ENCODE data around the gene CALY.
"Not testable (repeated sequence)": the region's sequence is repeated elsewhere in the genome, so short reads cannot be mapped to it uniquely, and the experiment has no call there.

CALY gene

GRCh38 chr10:133336577-133337369 is at the start of gene CALY:
CALY (minus strand) TSS chr10:133336896; CDS start chr10:133328989, 7,907 bp downstream.
- intact Hi-C loops (cut with DNase I) = no loop called here
- DNase-seq = peak; percentile 59 to 99 (median 92)

GRCh38 chr10:133385214-133385613 is 48.5 kb upstream of the CALY start:
- intact Hi-C loops (cut with DNase I) = no loop called here
- DNase-seq = peak in 3 of 10 donors; percentile 39 to 65 (median 52)

GRCh38 chr10:133384071-133384470 is 47.4 kb upstream of the CALY start:
- intact Hi-C loops (cut with DNase I) = no loop called here

GRCh38 chr10:133383551-133383950 is 46.9 kb upstream of the CALY start:
- peak in 1 of 10 donors; percentile 45 for DNase-seq
- intact Hi-C loops (cut with DNase I) = no loop called here

More at GRCh38 chr10:133384071-133384470, 47.4 kb upstream of the CALY start:
- DNase-seq = peak in 3 of 10 donors; percentile 41 to 73 (median 44)

- intact Hi-C loops (cut with DNase I) = no loop called here
- no peak for DNase-seq
Measured at GRCh38 chr10:133381036-133381435, 44.3 kb upstream of the CALY start.

- DNase-seq = peak in 6 of 10 donors; percentile 35 to 95 (median 64)
- intact Hi-C loops (cut with DNase I) = no loop called here
Measured at GRCh38 chr10:133379801-133380666, 43.3 kb upstream of the CALY start.

GRCh38 chr10:133379152-133379800 is 42.6 kb upstream of the CALY start, which contains the start of gene PAOX:
PAOX (plus strand) TSS chr10:133379262; CDS start chr10:133379317, 55 bp downstream.
- intact Hi-C loops (cut with DNase I) = no loop called here
- peak in 9 of 10 donors; percentile 50 to 96 (median 67) for DNase-seq

GRCh38 chr10:133378251-133379096 is 41.8 kb upstream of the CALY start:
- intact Hi-C loops (cut with DNase I) = no loop called here
- peak; percentile 41 to 96 (median 71) for DNase-seq

GRCh38 chr10:133377818-133378250 is 41.1 kb upstream of the CALY start:
- DNase-seq = no peak
- intact Hi-C loops (cut with DNase I) = no loop called here

GRCh38 chr10:133377025-133377817 is 40.5 kb upstream of the CALY start:
- intact Hi-C loops (cut with DNase I) = no loop called here

GRCh38 chr10:133376183-133376582 is 39.5 kb upstream of the CALY start:
- intact Hi-C loops (cut with DNase I) = not testable (repeated sequence)

More at GRCh38 chr10:133377025-133377817, 40.5 kb upstream of the CALY start:
- no peak for DNase-seq

GRCh38 chr10:133375357-133376115 is 38.8 kb upstream of the CALY start:
- DNase-seq = peak in 2 of 10 donors; percentile 45 to 50
- intact Hi-C loops (cut with DNase I) = no loop called here

More at GRCh38 chr10:133376183-133376582, 39.5 kb upstream of the CALY start:
- not testable (repeated sequence) for DNase-seq

GRCh38 chr10:133373174-133374090 is 36.7 kb upstream of the CALY start, which contains the start of gene ECHS1:
ECHS1 (minus strand) TSS chr10:133373354; CDS start chr10:133373333, 21 bp downstream.
- intact Hi-C loops (cut with DNase I) = loop anchor here (5.0 kb wide), 1 partner anchor 46 kb away; no protein-coding TSS in a partner anchor
- peak; percentile 87 to 99 (median 96) for DNase-seq

GRCh38 chr10:133372507-133372906 is 35.8 kb upstream of the CALY start:
- no peak for DNase-seq
- intact Hi-C loops (cut with DNase I) = loop anchor here (5.0 kb wide), 1 partner anchor 45 kb away; no protein-coding TSS in a partner anchor

GRCh38 chr10:133370030-133370786 is 33.5 kb upstream of the CALY start:
- intact Hi-C loops (cut with DNase I) = loop anchor here (5.0 kb wide), 1 partner anchor 43 kb away; no protein-coding TSS in a partner anchor
- DNase-seq = no peak

GRCh38 chr10:133368153-133368552 is 31.5 kb upstream of the CALY start:
- intact Hi-C loops (cut with DNase I) = no loop called here
- no peak for DNase-seq
